Activated B cell treated with CpG ODN at 0.5 μM for 24 hours (primary cell): ENCODE results near the gene ODR4. TPM values are rescaled to one million over a fixed set of nuclear protein-coding genes. Genes with fewer than 3 reads are reported as not detected.
"Not testable (repeated sequence)": the region's sequence is repeated elsewhere in the genome, so short reads cannot be mapped to it uniquely, and the experiment has no call there.

Experiments
- ATAC-seq: fragments of 200-7000 bp; cut with Tn5 transposase; one replicate; pipeline ENCODE4 v1.10.0; 2021; ENCODE audit warnings: low read depth, mild to moderate bottlenecking, moderate library complexity
- CTCF ChIA-PET: fragments of 350-600 bp; sonication (Branson Sonifier 250); formaldehyde crosslinking; loops from one replicate; lab custom pipeline; 2021; ENCODE audit warnings: antibody characterized with exemption; lab: Charles Lee
- POLR2A ChIA-PET: fragments of 350-600 bp; sonication (Branson Sonifier 250); formaldehyde crosslinking; loops from one replicate; lab custom pipeline; 2021; ENCODE audit warnings: antibody characterized with exemption; lab: Charles Lee
- DNase-seq: peaks from one replicate; pipeline ENCODE4 v3.0.0; 2022
- H3K27ac Mint-ChIP-seq: one replicate; pipeline ENCODE4 v1.8.0; 2020; ENCODE audit warnings: mixed read lengths
- H3K27me3 Mint-ChIP-seq: one replicate; pipeline ENCODE4 v1.8.0; 2021; ENCODE audit warnings: mixed read lengths
- H3K36me3 Mint-ChIP-seq: one replicate; pipeline ENCODE4 v1.8.0; 2021; ENCODE audit warnings: low read depth, mixed read lengths
- H3K4me1 Mint-ChIP-seq: one replicate; pipeline ENCODE4 v1.8.0; 2021; ENCODE audit warnings: mixed read lengths
- H3K4me3 Mint-ChIP-seq: one replicate; pipeline ENCODE4 v1.8.0; 2020; ENCODE audit warnings: mild to moderate bottlenecking, mixed read lengths
- H3K9me3 Mint-ChIP-seq: one replicate; pipeline ENCODE4 v1.8.0; 2020; ENCODE audit warnings: mixed read lengths
- CTCF ChIP-seq: fragments of 200-600 bp; IDR thresholded peaks from one replicate; pipeline ENCODE4 v1.8.0; 2022; ENCODE audit warnings: antibody characterized with exemption, mild to moderate bottlenecking
- intact Hi-C: fragments of 100-400 bp; cut with micrococcal nuclease; formaldehyde crosslinking; loops from one replicate; pipeline ENCODE4 v1.15.1; 2024
- total RNA-seq: library from RNA; stranded (reverse); gene quantifications from 2 replicates; pipeline ENCODE4 v1.2.3, GENCODE V29; 2022

Gene ODR4
- total RNA-seq, 1 donor from 2014 or later: 15.6 TPM

- Mint-ChIP-seq H3K27me3 (peaks cover 2% of the 10 kb centered on the region), H3K4me1 (no peaks in the 10 kb centered on the region), H3K9me3 (no peaks in the 10 kb centered on the region), H3K4me3 (no peak overlapping the region), H3K27ac (no peak overlapping the region), H3K36me3 (no peaks in the 10 kb centered on the region)
- CTCF ChIA-PET: no interaction called here
- POLR2A ChIA-PET: no interaction called here
- DNase-seq (no peak), ATAC-seq (no peak)
- no peak for TF ChIP-seq CTCF
- intact Hi-C loops: no loop called here
Measured at GRCh38 chr1:186463926-186464325, 88.3 kb downstream of the ODR4 start.

- ATAC-seq: not testable (repeated sequence)
Measured at GRCh38 chr1:186465491-186465890, 89.9 kb downstream of the ODR4 start.

GRCh38 chr1:186465946-186466345, 90.3 kb downstream of the ODR4 start:
- H3K9me3 Mint-ChIP-seq: no peaks in the 10 kb centered on the region
- DNase-seq: no peak
- H3K4me1 Mint-ChIP-seq: no peaks in the 10 kb centered on the region
- POLR2A ChIA-PET: no interaction called here
- intact Hi-C loops: no loop called here
- no peak for ATAC-seq
- no peaks in the 10 kb centered on the region for H3K36me3 Mint-ChIP-seq
- H3K27me3 Mint-ChIP-seq: peaks cover 2% of the 10 kb centered on the region
- CTCF ChIA-PET: interaction anchor here (1.0 kb wide), 1 partner anchor 17 kb away, joined by 4 read pairs; no protein-coding TSS in a partner anchor
- no peak overlapping the region for H3K27ac Mint-ChIP-seq
- no peak for TF ChIP-seq CTCF
- H3K4me3 Mint-ChIP-seq: no peak overlapping the region

More at GRCh38 chr1:186465491-186465890, 89.9 kb downstream of the ODR4 start:
- H3K27me3 Mint-ChIP-seq, DNase-seq, H3K4me1 Mint-ChIP-seq, intact Hi-C loops, H3K4me3 Mint-ChIP-seq, POLR2A ChIA-PET, H3K27ac Mint-ChIP-seq, H3K36me3 Mint-ChIP-seq, H3K9me3 Mint-ChIP-seq: not testable (repeated sequence)
- CTCF ChIA-PET: interaction anchor here (1.0 kb wide), 1 partner anchor 17 kb away, joined by 4 read pairs; no protein-coding TSS in a partner anchor

Other genes with a start within 250 kb of the ODR4 start
- gene PRG4, start 79.6 kb upstream of the ODR4 start, total RNA-seq: not detected in 2 replicates
- gene TPR, start 585 bp upstream of the ODR4 start, total RNA-seq: 112 and 125 TPM in 2 replicates
- not detected in 2 replicates for gene PDC, start 85.3 kb downstream of the ODR4 start, total RNA-seq